HG03095 (cell line): ENCODE measurements around the gene NR4A1.
A peak's percentile ranks its signal among the peaks of the same experiment; 100 is the strongest.

Experiments
- ATAC-seq: cut with Tn5 transposase; IDR thresholded peaks from one replicate; pipeline ENCODE4 v1.9.1; 2021; ENCODE audit warnings: moderate library complexity; ENCODE audit not compliant: unreplicated experiment

The NR4A1 gene

GRCh38 chr12:52074971-52075724, 23.9 kb downstream of the NR4A1 start:
- ATAC-seq, result no peak

GRCh38 chr12:52076811-52077210, 25.6 kb downstream of the NR4A1 start:
- no peak for ATAC-seq

GRCh38 chr12:52078276-52078675, 27.0 kb downstream of the NR4A1 start:
- no peak for ATAC-seq

- ATAC-seq, result no peak
Observed at GRCh38 chr12:52079576-52080402, 28.5 kb downstream of the NR4A1 start, which contains the start of gene SMIM41. TSS of gene SMIM41 (plus strand) at chr12:52079704. CDS start at chr12:52079780, 76 bp downstream.

GRCh38 chr12:52080403-52081251, 29.4 kb downstream of the NR4A1 start:
- no peak for ATAC-seq

GRCh38 chr12:52081263-52081733, 30.1 kb downstream of the NR4A1 start:
- peak; percentile 51 for ATAC-seq

- no peak for ATAC-seq
Observed at GRCh38 chr12:52082026-52082668, 30.9 kb downstream of the NR4A1 start.

GRCh38 chr12:52082669-52082987, 31.4 kb downstream of the NR4A1 start:
- no peak for ATAC-seq

GRCh38 chr12:52082988-52083637, 31.9 kb downstream of the NR4A1 start:
- no peak for ATAC-seq

- no peak for ATAC-seq
Observed at GRCh38 chr12:52083638-52083996, 32.4 kb downstream of the NR4A1 start.

GRCh38 chr12:52084491-52085231, 33.4 kb downstream of the NR4A1 start:
- ATAC-seq, result no peak

GRCh38 chr12:52085682-52086180, 34.5 kb downstream of the NR4A1 start:
- ATAC-seq, result no peak

- ATAC-seq, result no peak
Observed at GRCh38 chr12:52086366-52086765, 35.1 kb downstream of the NR4A1 start.

GRCh38 chr12:52086944-52087835, 35.9 kb downstream of the NR4A1 start:
- no peak for ATAC-seq

- peak; percentile 82 for ATAC-seq
Observed at GRCh38 chr12:52087961-52088820, 36.9 kb downstream of the NR4A1 start.

- ATAC-seq, result no peak
Observed at GRCh38 chr12:52089491-52089890, 38.2 kb downstream of the NR4A1 start.

- no peak for ATAC-seq
Observed at GRCh38 chr12:52090291-52090690, 39.0 kb downstream of the NR4A1 start.
